HepG2 (cell line): Measurements from ENCODE around the gene CDC25C. TPM values are rescaled to one million over a fixed set of nuclear protein-coding genes. Genes with fewer than 3 reads are reported as not detected.

Source experiments
- ATF2 ChIP-seq: sonication (generic); formaldehyde crosslinking; IDR thresholded peaks from 2 replicates; pipeline ENCODE4 v1.4.0; 2020; ENCODE audit warnings: missing genetic modification reagents
- CREM ChIP-seq, 2 experiments: sonication (generic) in 1 of 2; formaldehyde crosslinking in 1 of 2; IDR thresholded peaks; 2 replicates each; pipeline versions ENCODE4 v1.4.0 to v1.6.1; 2016 to 2020; ENCODE audit warnings: antibody characterized with exemption in 1 of 2, mild to moderate bottlenecking in 1 of 2, missing genetic modification reagents in 1 of 2
- EP300 ChIP-seq, 3 experiments: sonication (generic) in 1 of 3; formaldehyde crosslinking in 1 of 3; IDR thresholded peaks; 2 replicates each; pipeline versions ENCODE4 v1.5.1 to v1.6.1; 2011 to 2020; ENCODE audit warnings: low read depth in 2 of 3, low read length in 2 of 3, borderline replicate concordance in 1 of 3, improper control_type of control experiment in 1 of 3, mild to moderate bottlenecking in 1 of 3, missing genetic modification reagents in 1 of 3, moderate library complexity in 1 of 3
- GPBP1L1 ChIP-seq: sonication (generic); formaldehyde crosslinking; IDR thresholded peaks from 2 replicates; pipeline ENCODE4 v1.5.0; 2020; ENCODE audit warnings: mild to moderate bottlenecking, missing genetic modification reagents
- IKZF5 ChIP-seq: IDR thresholded peaks from 2 replicates; pipeline ENCODE4 v1.6.1; 2018; ENCODE audit warnings: missing genetic modification reagents, mild to moderate bottlenecking, missing compliant biosample characterization
- PAX8 ChIP-seq: sonication (generic); formaldehyde crosslinking; IDR thresholded peaks from 2 replicates; pipeline ENCODE4 v1.8.0; 2022; ENCODE audit warnings: mild to moderate bottlenecking, missing genetic modification reagents, borderline replicate concordance
- PRPF4 ChIP-seq: fragments of 200-400 bp; formaldehyde crosslinking; IDR thresholded peaks from 2 replicates; pipeline ENCODE4 v1.6.1; 2016; ENCODE audit warnings: low read length, low read depth; ENCODE audit not compliant: poor library complexity, severe bottlenecking
- SMAD3 ChIP-seq: sonication (generic); formaldehyde crosslinking; IDR thresholded peaks from 2 replicates; pipeline ENCODE4 v1.4.0; 2020; ENCODE audit warnings: missing genetic modification reagents
- SNAPC5 ChIP-seq: sonication (generic); formaldehyde crosslinking; IDR thresholded peaks from 2 replicates; pipeline ENCODE4 v1.8.1; 2023; ENCODE audit warnings: mild to moderate bottlenecking, missing genetic modification reagents, borderline replicate concordance
- SP1 ChIP-seq, 2 experiments: fragments of 450-650 bp in 1 of 2; sonication (generic) in 1 of 2; formaldehyde crosslinking in 1 of 2; IDR thresholded peaks; 2 replicates each; pipeline versions ENCODE4 v1.4.0 to v1.6.1; 2016 to 2020; ENCODE audit warnings: missing genetic modification reagents in 1 of 2
- TSC22D2 ChIP-seq: sonication (generic); formaldehyde crosslinking; IDR thresholded peaks from 2 replicates; pipeline ENCODE4 v1.5.1; 2020; ENCODE audit warnings: missing genetic modification reagents, mild to moderate bottlenecking, borderline replicate concordance
- ZBTB2 ChIP-seq: sonication (generic); formaldehyde crosslinking; IDR thresholded peaks from 2 replicates; pipeline ENCODE4 v1.8.0; 2022; ENCODE audit warnings: low read depth, missing genetic modification reagents
- ZBTB21 ChIP-seq: sonication (generic); formaldehyde crosslinking; IDR thresholded peaks from 2 replicates; pipeline ENCODE4 v1.4.0; 2020; ENCODE audit warnings: missing genetic modification reagents
- ZFP91 ChIP-seq: sonication (generic); formaldehyde crosslinking; IDR thresholded peaks from 2 replicates; pipeline ENCODE4 v1.9.0; 2022; ENCODE audit warnings: missing genetic modification reagents, mild to moderate bottlenecking, borderline replicate concordance
- ZNF282 ChIP-seq: fragments of 450-650 bp; IDR thresholded peaks from 2 replicates; pipeline ENCODE4 v1.6.1; 2018; ENCODE audit not compliant: partially characterized antibody
- ZNF362 ChIP-seq: sonication (generic); formaldehyde crosslinking; IDR thresholded peaks from 2 replicates; pipeline ENCODE4 v1.4.0; 2020; ENCODE audit warnings: missing genetic modification reagents, mild to moderate bottlenecking, borderline replicate concordance
- ZNF543 ChIP-seq: sonication (generic); formaldehyde crosslinking; IDR thresholded peaks from 2 replicates; pipeline ENCODE4 v1.4.0; 2020; ENCODE audit warnings: mild to moderate bottlenecking, missing genetic modification reagents
- ZNF782 ChIP-seq: sonication (generic); formaldehyde crosslinking; IDR thresholded peaks from 2 replicates; pipeline ENCODE4 v1.4.0; 2020; ENCODE audit warnings: missing genetic modification reagents, mild to moderate bottlenecking, borderline replicate concordance
- polyA plus RNA-seq, 8 experiments: library from polyadenylated mRNA; depleted of rRNA in 3 of 8; stranded (reverse) in 7 of 8; unstranded in 1 of 8; fragments of >200 nt; fragmentation: Illumina TruSeq in 4 of 8; extraction: Trizol in 4 of 8; gene quantifications; 2 replicates each; pipeline versions ENCODE4 v1.2.1 to v1.2.3, GENCODE V29; 2011 to 2016; ENCODE audit warnings: low read depth in 4 of 8, missing spikeins in 1 of 8, mixed read lengths in 1 of 8; ENCODE audit not compliant: insufficient read depth in 1 of 8
- total RNA-seq, 5 experiments: library from RNA; depleted of rRNA; stranded (reverse); fragments of >200 nt; fragmentation: Illumina TruSeq; extraction: Trizol; gene quantifications; 2 replicates each; pipeline ENCODE4 v1.2.3, GENCODE V29; 2016; ENCODE audit warnings: low read depth in 1 of 5

The CDC25C gene
- total and polyA plus RNA-seq, 2 of the 13 experiments (the other 11 are each of a cell fraction or from before 2014, with no cell fraction given), result 17.7 to 27.6 TPM

GRCh38 chr5:138338411-138339090 lies 6.9 kb upstream of the CDC25C start (continued):
- TF ChIP-seq SP1 (IDR thresholded peaks at IDR 0.05), result no peak
- no peak for TF ChIP-seq SP1 (CRISPR knock-in tag; IDR thresholded peaks at IDR 0.05)
- no peak for TF ChIP-seq TSC22D2
- TF ChIP-seq ZNF782 (CRISPR knock-in tag), result 0 out of 2 replicates have a peak, but pooled peaks have one; percentile 8
- no peak for TF ChIP-seq IKZF5 (CRISPR knock-in tag)
- TF ChIP-seq EP300 (IDR thresholded peaks at IDR 0.05; ENCODE audit: low read depth in 2 of 2, low read length in 2 of 2), result no peak
- no peak for TF ChIP-seq EP300 (CRISPR knock-in tag; IDR thresholded peaks at IDR 0.05; ENCODE audit: borderline replicate concordance)
- TF ChIP-seq SMAD3 (CRISPR knock-in tag), result no peak
- peak; percentile 82 for TF ChIP-seq PRPF4
- TF ChIP-seq ATF2, result no peak
- TF ChIP-seq ZBTB2 (CRISPR knock-in tag), result peak; percentile 13; the same call in 1 of the 2 replicates
- no peak for TF ChIP-seq GPBP1L1 (CRISPR knock-in tag)
- no peak for TF ChIP-seq PAX8 (CRISPR knock-in tag)
- TF ChIP-seq ZFP91 (CRISPR knock-in tag), result peak; percentile 2; the same call in 1 of the 2 replicates
- TF ChIP-seq ZNF543 (CRISPR knock-in tag), result no peak
- no peak for TF ChIP-seq CREM (IDR thresholded peaks at IDR 0.05)
- no peak for TF ChIP-seq CREM (CRISPR knock-in tag; IDR thresholded peaks at IDR 0.05)
- TF ChIP-seq ZBTB21 (CRISPR knock-in tag), result no peak
- no peak for TF ChIP-seq ZNF282
- peak; percentile 3; the same call in 1 of the 2 replicates for TF ChIP-seq SNAPC5 (CRISPR knock-in tag)
- TF ChIP-seq ZNF362, result 0 out of 2 replicates have a peak, but pooled peaks have one; percentile 5
